WERI-Rb-1 (cell line): ENCODE measurements around the gene THBD.

Source experiments
- DNase-seq: peaks from one replicate; pipeline ENCODE4 v3.0.0-alpha.2; 2020
- H3K27ac ChIP-seq: fragments of 250-450 bp; sonication (Bioruptor Pico); 2 replicates; pipeline ENCODE4 v1.5.1; 2020; ENCODE audit warnings: mild to moderate bottlenecking, moderate library complexity
- H3K27me3 ChIP-seq: fragments of 250-450 bp; sonication (Bioruptor Pico); 2 replicates; pipeline ENCODE4 v1.5.1; 2021; ENCODE audit warnings: mild to moderate bottlenecking, low read depth, moderate library complexity; ENCODE audit not compliant: insufficient read depth, severe bottlenecking
- H3K36me3 ChIP-seq: fragments of 250-450 bp; sonication (Bioruptor Pico); 2 replicates; pipeline ENCODE4 v1.5.1; 2020; ENCODE audit warnings: mild to moderate bottlenecking, moderate library complexity
- H3K4me3 ChIP-seq: 2 replicates; pipeline ENCODE4 v1.5.1; 2011; ENCODE audit warnings: low read depth, mild to moderate bottlenecking, control low read depth, low read length
- H3K9me3 ChIP-seq: fragments of 250-450 bp; sonication (Bioruptor Pico); 2 replicates; pipeline ENCODE4 v1.5.1; 2021; ENCODE audit warnings: mild to moderate bottlenecking, moderate library complexity; ENCODE audit not compliant: severe bottlenecking
- CTCF ChIP-seq: IDR thresholded peaks from 2 replicates; pipeline ENCODE4 v1.5.1; 2011; ENCODE audit warnings: low read depth, mild to moderate bottlenecking, control low read depth, inconsistent platforms, low read length

Gene THBD

GRCh38 chr20:23043376-23043775, 6.1 kb downstream of the THBD start:
- no peak for DNase-seq
- H3K4me3 ChIP-seq, result no peak overlapping the region
- H3K27me3 ChIP-seq, result peaks cover 98% of the 10 kb centered on the region
- H3K27ac ChIP-seq, result no peak overlapping the region
- no peaks in the 10 kb centered on the region for H3K9me3 ChIP-seq
- TF ChIP-seq CTCF, result no peak
- H3K36me3 ChIP-seq, result no peaks in the 10 kb centered on the region

DNA sequence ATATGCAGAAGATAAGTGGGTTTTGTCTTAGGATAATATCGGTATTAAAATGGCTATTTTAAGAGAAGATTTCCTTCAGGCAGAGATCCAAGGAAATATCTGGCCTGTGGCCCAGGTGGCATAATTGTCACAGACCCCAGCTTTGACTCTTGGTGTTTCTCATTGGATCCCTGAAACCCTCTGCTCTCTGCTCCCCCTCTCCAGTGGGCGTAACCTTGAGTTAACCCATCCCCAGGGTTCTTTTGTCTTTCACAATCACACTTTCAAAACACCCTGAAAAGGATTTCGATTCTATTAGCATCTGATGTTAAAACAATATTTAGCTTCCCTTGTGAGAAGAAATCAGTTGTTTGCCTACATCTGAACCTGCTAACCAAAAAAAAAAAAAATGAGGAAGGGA, 7.2 kb downstream of the THBD start:
- no peaks in the 10 kb centered on the region for H3K36me3 ChIP-seq
- DNase-seq, result no peak
- no peaks in the 10 kb centered on the region for H3K9me3 ChIP-seq
- H3K27me3 ChIP-seq, result peaks cover 98% of the 10 kb centered on the region
- H3K27ac ChIP-seq, result no peak overlapping the region
- no peak for TF ChIP-seq CTCF
- H3K4me3 ChIP-seq, result no peak overlapping the region

DNA sequence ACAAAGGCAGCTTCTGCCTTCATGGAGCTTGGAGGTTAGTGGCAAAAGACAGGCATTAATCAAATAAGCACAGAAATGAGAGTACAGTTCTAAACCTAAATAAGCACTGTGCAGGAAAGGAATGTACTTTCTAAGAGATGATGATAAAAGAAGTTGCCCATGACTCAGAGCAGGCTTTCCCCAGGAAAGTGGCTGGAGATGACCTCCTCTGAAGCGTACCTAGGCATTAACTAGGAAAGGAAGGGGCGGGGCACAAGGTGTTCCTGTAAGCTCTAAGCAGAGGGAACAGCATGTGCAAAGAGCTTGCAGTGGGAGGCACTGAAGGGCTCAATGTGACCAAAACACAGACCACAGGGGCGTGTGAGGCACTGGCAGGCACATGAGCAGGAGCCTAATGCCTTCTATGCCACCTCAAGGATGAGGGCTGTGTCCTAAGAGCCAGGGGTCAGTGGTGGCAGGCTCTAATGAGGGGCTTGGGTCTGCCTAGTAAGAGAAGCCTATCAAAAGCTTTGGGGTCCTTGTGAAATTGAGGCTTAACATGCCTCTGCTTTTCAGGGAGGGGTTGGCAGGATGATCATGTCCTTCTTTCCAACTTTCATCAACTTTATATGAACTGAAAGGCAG, 9.5 kb downstream of the THBD start:
- Histone ChIP-seq H3K27me3 (peaks cover 95% of the 10 kb centered on the region), H3K9me3 (no peaks in the 10 kb centered on the region), H3K27ac (no peak overlapping the region), H3K4me3 (no peak overlapping the region), H3K36me3 (no peaks in the 10 kb centered on the region)
- DNase-seq, result no peak
- TF ChIP-seq CTCF, result no peak

GRCh38 chr20:23039136-23039875, 10.2 kb downstream of the THBD start:
- DNase-seq, result no peak
- Histone ChIP-seq H3K9me3 (no peaks in the 10 kb centered on the region), H3K4me3 (no peak overlapping the region), H3K27ac (no peak overlapping the region), H3K36me3 (no peaks in the 10 kb centered on the region), H3K27me3 (peaks cover 94% of the 10 kb centered on the region)
- no peak for TF ChIP-seq CTCF

- Histone ChIP-seq H3K27me3 (peaks cover 97% of the 10 kb centered on the region), H3K4me3 (no peak overlapping the region)
- no peak for TF ChIP-seq CTCF
These were observed 12.4 kb downstream of the THBD start for GRCh38 chr20:23037017-23037481.

More at GRCh38 chr20:23037017-23037481, 12.4 kb downstream of the THBD start:
- no peak overlapping the region for H3K27ac ChIP-seq
- no peaks in the 10 kb centered on the region for H3K36me3 ChIP-seq
- H3K9me3 ChIP-seq, result no peaks in the 10 kb centered on the region
- DNase-seq, result no peak
